Lower leg skin (tissue), 3 donors: ENCODE results near the gene PIM3.

Experiments used
- POLR2A ChIP-seq, 2 donors: fragments of 450-650 bp; IDR thresholded peaks; one replicate each; pipeline ENCODE4 v1.6.1; 2016 to 2017; ENCODE audit warnings: antibody characterized with exemption in 2 of 2, mild to moderate bottlenecking in 1 of 2, moderate library complexity in 1 of 2
- TF ChIP-seq, protein P1 (sequence below), 3 donors: fragments of 450-650 bp; IDR thresholded peaks; one replicate each; pipeline ENCODE4 v1.5.1; 2016; ENCODE audit warnings: antibody characterized with exemption in 3 of 3, mild to moderate bottlenecking in 3 of 3, moderate library complexity in 2 of 3

DNA sequence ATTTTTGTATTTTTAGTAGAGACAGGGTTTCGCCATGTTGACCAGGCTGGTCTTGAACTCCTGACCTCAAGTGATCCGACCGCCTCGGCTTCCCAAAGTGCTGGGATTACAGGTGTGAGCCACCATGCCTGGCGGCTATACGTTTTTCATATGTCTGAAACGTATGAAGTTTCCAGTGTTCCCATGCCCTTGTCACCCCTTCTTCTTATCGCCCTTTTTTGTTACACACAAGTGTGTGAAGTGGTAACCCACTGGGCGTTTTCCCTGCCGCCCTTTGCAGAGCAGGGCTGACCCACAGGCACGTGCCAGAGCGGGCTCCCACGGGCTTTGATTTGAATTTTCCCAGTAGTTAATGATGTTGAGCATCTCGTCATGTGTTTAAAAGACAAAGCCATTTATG is 17.0 kb downstream of the PIM3 start:
- TF ChIP-seq, protein P1, sequence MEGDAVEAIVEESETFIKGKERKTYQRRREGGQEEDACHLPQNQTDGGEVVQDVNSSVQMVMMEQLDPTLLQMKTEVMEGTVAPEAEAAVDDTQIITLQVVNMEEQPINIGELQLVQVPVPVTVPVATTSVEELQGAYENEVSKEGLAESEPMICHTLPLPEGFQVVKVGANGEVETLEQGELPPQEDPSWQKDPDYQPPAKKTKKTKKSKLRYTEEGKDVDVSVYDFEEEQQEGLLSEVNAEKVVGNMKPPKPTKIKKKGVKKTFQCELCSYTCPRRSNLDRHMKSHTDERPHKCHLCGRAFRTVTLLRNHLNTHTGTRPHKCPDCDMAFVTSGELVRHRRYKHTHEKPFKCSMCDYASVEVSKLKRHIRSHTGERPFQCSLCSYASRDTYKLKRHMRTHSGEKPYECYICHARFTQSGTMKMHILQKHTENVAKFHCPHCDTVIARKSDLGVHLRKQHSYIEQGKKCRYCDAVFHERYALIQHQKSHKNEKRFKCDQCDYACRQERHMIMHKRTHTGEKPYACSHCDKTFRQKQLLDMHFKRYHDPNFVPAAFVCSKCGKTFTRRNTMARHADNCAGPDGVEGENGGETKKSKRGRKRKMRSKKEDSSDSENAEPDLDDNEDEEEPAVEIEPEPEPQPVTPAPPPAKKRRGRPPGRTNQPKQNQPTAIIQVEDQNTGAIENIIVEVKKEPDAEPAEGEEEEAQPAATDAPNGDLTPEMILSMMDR (IDR thresholded peaks at IDR 0.05): no peak
- no peak for TF ChIP-seq POLR2A (IDR thresholded peaks at IDR 0.05)
